ENCODE results near the gene MT1B. TPM values are rescaled to one million over a fixed set of nuclear protein-coding genes. Genes with fewer than 3 reads are reported as not detected.

MT1B gene
- total and polyA plus RNA-seq, 2 of the 13 experiments (the other 11 are each of a cell fraction or from before 2014, with no cell fraction given) = 0.89 TPM; not detected in 1

DNA sequence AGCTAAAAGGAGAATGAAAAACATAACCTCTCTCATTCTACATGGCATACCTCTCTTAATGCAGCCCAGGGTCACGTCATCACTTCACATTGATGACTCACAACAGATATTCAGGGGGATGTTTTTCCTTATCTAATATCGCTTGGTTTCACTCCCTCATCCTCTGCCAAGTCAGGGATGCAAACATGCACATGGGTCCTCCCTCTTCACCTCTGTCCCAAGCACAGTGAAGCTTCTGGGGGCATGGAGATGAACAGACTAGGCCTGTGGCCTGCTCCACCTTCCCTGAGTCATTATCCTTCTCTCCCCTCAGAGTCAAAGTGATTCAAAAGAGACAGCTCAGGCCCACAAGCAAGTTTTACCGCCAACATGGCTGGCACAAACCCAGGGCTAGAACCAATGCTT, 45.6 kb upstream of the MT1B start (continued):
- TF ChIP-seq AHDC1 (CRISPR knock-in tag; IDR thresholded peaks at IDR 0.05; ENCODE audit: borderline replicate concordance) (no peak), ZNF737 (CRISPR knock-in tag; IDR thresholded peaks at IDR 0.05; ENCODE audit: borderline replicate concordance) (peak; percentile 57; the same call in 1 of the 2 replicates), ZFX (CRISPR knock-in tag; IDR thresholded peaks at IDR 0.05; ENCODE audit: low read depth) (peak; percentile 59; the same call in 1 of the 2 replicates), DNMT3B (CRISPR knock-in tag; conservative IDR thresholded peaks at IDR 0.05) (0 out of 2 replicates have a peak, but pooled peaks have one; percentile 17), ZNF747 (CRISPR knock-in tag; IDR thresholded peaks at IDR 0.05; ENCODE audit: borderline replicate concordance) (no peak), MYNN (CRISPR knock-in tag; IDR thresholded peaks at IDR 0.05; ENCODE audit: low read depth) (0 out of 2 replicates have a peak, but pooled peaks have one; percentile 22)
- TF ChIP-seq, protein P1, sequence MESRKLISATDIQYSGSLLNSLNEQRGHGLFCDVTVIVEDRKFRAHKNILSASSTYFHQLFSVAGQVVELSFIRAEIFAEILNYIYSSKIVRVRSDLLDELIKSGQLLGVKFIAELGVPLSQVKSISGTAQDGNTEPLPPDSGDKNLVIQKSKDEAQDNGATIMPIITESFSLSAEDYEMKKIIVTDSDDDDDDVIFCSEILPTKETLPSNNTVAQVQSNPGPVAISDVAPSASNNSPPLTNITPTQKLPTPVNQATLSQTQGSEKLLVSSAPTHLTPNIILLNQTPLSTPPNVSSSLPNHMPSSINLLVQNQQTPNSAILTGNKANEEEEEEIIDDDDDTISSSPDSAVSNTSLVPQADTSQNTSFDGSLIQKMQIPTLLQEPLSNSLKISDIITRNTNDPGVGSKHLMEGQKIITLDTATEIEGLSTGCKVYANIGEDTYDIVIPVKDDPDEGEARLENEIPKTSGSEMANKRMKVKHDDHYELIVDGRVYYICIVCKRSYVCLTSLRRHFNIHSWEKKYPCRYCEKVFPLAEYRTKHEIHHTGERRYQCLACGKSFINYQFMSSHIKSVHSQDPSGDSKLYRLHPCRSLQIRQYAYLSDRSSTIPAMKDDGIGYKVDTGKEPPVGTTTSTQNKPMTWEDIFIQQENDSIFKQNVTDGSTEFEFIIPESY (CRISPR knock-in tag; IDR thresholded peaks at IDR 0.05) = 0 out of 2 replicates have a peak, but pooled peaks have one; percentile 45
